Mesenchymal stem cell (in vitro differentiated cells and primary cell): ENCODE measurements around the gene ADTRP.

Source experiments
- DNase-seq: peaks from one replicate; pipeline ENCODE4 v3.0.0-alpha.2; 2013
- H2AFZ ChIP-seq: one replicate; pipeline ENCODE4 v1.6.1; 2013; ENCODE audit warnings: low read depth, mild to moderate bottlenecking, control low read depth, inconsistent platforms, low read length, moderate library complexity
- H2AK5ac ChIP-seq: 2 replicates; pipeline ENCODE4 v1.6.1; 2013; ENCODE audit warnings: low read length, moderate library complexity, mild to moderate bottlenecking, inconsistent platforms; ENCODE audit not compliant: severe bottlenecking
- H2BK120ac ChIP-seq: one replicate; pipeline ENCODE4 v1.6.1; 2013; ENCODE audit warnings: low read depth, mild to moderate bottlenecking, inconsistent platforms, low read length, moderate library complexity
- H2BK12ac ChIP-seq, 2 experiments: one replicate each; pipeline ENCODE4 v1.6.1; 2013; ENCODE audit warnings: inconsistent platforms in 2 of 2, low read length in 2 of 2, mild to moderate bottlenecking in 2 of 2, moderate library complexity in 2 of 2, control low read depth in 1 of 2
- H2BK15ac ChIP-seq: one replicate; pipeline ENCODE4 v1.6.1; 2013; ENCODE audit warnings: mild to moderate bottlenecking, low read depth, inconsistent platforms; ENCODE audit not compliant: poor library complexity, severe bottlenecking
- H2BK5ac ChIP-seq: 2 replicates; pipeline ENCODE4 v1.6.1; 2013; ENCODE audit warnings: low read depth, mild to moderate bottlenecking, low read length, control low read depth, inconsistent platforms; ENCODE audit not compliant: poor library complexity, severe bottlenecking
- H3K14ac ChIP-seq, 2 experiments: one replicate each; pipeline ENCODE4 v1.6.1; 2013; ENCODE audit warnings: inconsistent platforms in 2 of 2, low read length in 2 of 2, control low read depth in 1 of 2, mild to moderate bottlenecking in 1 of 2, moderate library complexity in 1 of 2
- H3K18ac ChIP-seq, 2 experiments: one replicate each; pipeline ENCODE4 v1.6.1; 2013; ENCODE audit warnings: inconsistent platforms in 2 of 2, low read length in 2 of 2, control low read depth in 1 of 2, low read depth in 1 of 2, mild to moderate bottlenecking in 1 of 2
- H3K23ac ChIP-seq, 2 experiments: one replicate each; pipeline ENCODE4 v1.6.1; 2013; ENCODE audit warnings: inconsistent platforms in 2 of 2, low read length in 2 of 2, mild to moderate bottlenecking in 2 of 2, moderate library complexity in 2 of 2, control low read depth in 1 of 2
- H3K27ac ChIP-seq: 2 replicates; pipeline ENCODE4 v1.5.1; 2013; ENCODE audit warnings: mild to moderate bottlenecking, moderate library complexity, low read length, control low read depth, inconsistent platforms; ENCODE audit not compliant: poor library complexity, severe bottlenecking
- H3K27me3 ChIP-seq, 2 experiments: 2 replicates each; pipeline versions ENCODE4 v1.6.1 to v1.7.0; 2013; ENCODE audit warnings: low read length in 2 of 2, mild to moderate bottlenecking in 2 of 2, moderate library complexity in 2 of 2, control low read depth in 1 of 2, inconsistent platforms in 1 of 2; ENCODE audit not compliant: control insufficient read depth in 1 of 2, insufficient read depth in 1 of 2
- H3K36me3 ChIP-seq, 2 experiments: 2 replicates each; pipeline versions ENCODE4 v1.6.1 to v1.7.0; 2013; ENCODE audit warnings: low read length in 2 of 2, control low read depth in 1 of 2, inconsistent platforms in 1 of 2, low read depth in 1 of 2, mild to moderate bottlenecking in 1 of 2; ENCODE audit not compliant: insufficient read depth in 2 of 2, control insufficient read depth in 1 of 2
- H3K4ac ChIP-seq, 2 experiments: one replicate each; pipeline ENCODE4 v1.6.1; 2013; ENCODE audit warnings: inconsistent platforms in 2 of 2, low read length in 2 of 2, mild to moderate bottlenecking in 2 of 2, moderate library complexity in 2 of 2, control low read depth in 1 of 2, low read depth in 1 of 2
- H3K4me1 ChIP-seq: 2 replicates; pipeline ENCODE4 v1.6.1; 2013; ENCODE audit warnings: low read depth, low read length, control low read depth; ENCODE audit not compliant: control insufficient read depth, insufficient read depth
- H3K4me2 ChIP-seq: 2 replicates; pipeline ENCODE4 v1.6.1; 2013; ENCODE audit warnings: low read length, mild to moderate bottlenecking, inconsistent platforms; ENCODE audit not compliant: poor library complexity, severe bottlenecking
- H3K4me3 ChIP-seq, 2 experiments: 2 replicates each; pipeline versions ENCODE4 v1.5.1 to v1.7.0; 2013; ENCODE audit warnings: low read length in 2 of 2, mild to moderate bottlenecking in 2 of 2, control low read depth in 1 of 2, low read depth in 1 of 2; ENCODE audit not compliant: insufficient read depth in 1 of 2
- H3K79me1 ChIP-seq: replicated peaks from 2 replicates; pipeline ENCODE4 v1.6.1; 2013; ENCODE audit warnings: mild to moderate bottlenecking, control low read depth, low read length, inconsistent platforms; ENCODE audit not compliant: poor library complexity, severe bottlenecking
- H3K9ac ChIP-seq: 2 replicates; pipeline ENCODE4 v1.7.0; 2013; ENCODE audit warnings: mild to moderate bottlenecking, low read length, moderate library complexity
- H3K9me3 ChIP-seq: 2 replicates; pipeline ENCODE4 v1.7.0; 2013; ENCODE audit warnings: mild to moderate bottlenecking, low read length; ENCODE audit not compliant: control insufficient read depth
- H4K8ac ChIP-seq: one replicate; pipeline ENCODE4 v1.6.1; 2013; ENCODE audit warnings: inconsistent platforms, mild to moderate bottlenecking, low read length, moderate library complexity
- H4K91ac ChIP-seq: one replicate; pipeline ENCODE4 v1.6.1; 2013; ENCODE audit warnings: mild to moderate bottlenecking, low read length, inconsistent platforms
- WGBS: methylation state at CpG from one replicate; pipeline ENCODE4 v1.1.7; 2013; ENCODE audit warnings: mixed read lengths; 5-methylcytosine and 5-hydroxymethylcytosine counted together

ADTRP gene

DNA sequence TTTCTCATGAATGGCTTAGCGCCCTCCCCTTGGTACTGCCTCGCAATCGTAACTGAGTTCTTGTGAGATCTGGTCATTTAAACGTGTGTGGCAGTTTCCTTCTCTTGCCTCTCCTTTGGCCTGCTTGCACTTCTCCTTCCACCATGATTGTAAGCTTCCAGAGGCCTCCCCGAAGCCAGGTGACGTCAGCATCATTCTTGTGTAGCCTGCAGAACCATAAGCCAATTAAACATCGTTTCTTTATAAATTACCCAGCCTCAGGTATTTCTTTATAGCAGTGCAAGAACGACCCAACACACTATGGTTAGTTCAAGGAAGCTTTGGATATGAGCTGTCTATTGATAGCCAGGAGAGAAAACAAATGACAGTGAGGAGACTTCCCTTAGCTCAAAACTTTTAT, 29.5 kb upstream of the ADTRP start:
- H2AK5ac ChIP-seq = no peak overlapping the region
- no peak overlapping the region for H3K9ac ChIP-seq
- no peaks in the 10 kb centered on the region for H3K9me3 ChIP-seq
- no peak overlapping the region for H3K4ac ChIP-seq
- no peak overlapping the region for H3K23ac ChIP-seq
- no peak overlapping the region for H2AFZ ChIP-seq
- no peaks in the 10 kb centered on the region for H3K79me1 ChIP-seq
- H2BK5ac ChIP-seq = no peak overlapping the region
- peaks cover 5% of the 10 kb centered on the region for H3K4me1 ChIP-seq
- no peak overlapping the region for H2BK120ac ChIP-seq
- DNase-seq = no peak
- H2BK15ac ChIP-seq = no peak overlapping the region
- H3K4me3 ChIP-seq = no peak overlapping the region
- no peaks in the 10 kb centered on the region for H3K36me3 ChIP-seq
- H3K27me3 ChIP-seq = no peaks in the 10 kb centered on the region
- H4K8ac ChIP-seq = peak overlapping the region; percentile 19
- no peak overlapping the region for H3K4me2 ChIP-seq
- 94% methylated on average over 6 of the region's 8 CpGs for WGBS
- no peak overlapping the region for H3K27ac ChIP-seq
- H3K18ac ChIP-seq = no peak overlapping the region
- H2BK12ac ChIP-seq = no peak overlapping the region
- no peak overlapping the region for H3K14ac ChIP-seq
- H4K91ac ChIP-seq = no peak overlapping the region

DNA sequence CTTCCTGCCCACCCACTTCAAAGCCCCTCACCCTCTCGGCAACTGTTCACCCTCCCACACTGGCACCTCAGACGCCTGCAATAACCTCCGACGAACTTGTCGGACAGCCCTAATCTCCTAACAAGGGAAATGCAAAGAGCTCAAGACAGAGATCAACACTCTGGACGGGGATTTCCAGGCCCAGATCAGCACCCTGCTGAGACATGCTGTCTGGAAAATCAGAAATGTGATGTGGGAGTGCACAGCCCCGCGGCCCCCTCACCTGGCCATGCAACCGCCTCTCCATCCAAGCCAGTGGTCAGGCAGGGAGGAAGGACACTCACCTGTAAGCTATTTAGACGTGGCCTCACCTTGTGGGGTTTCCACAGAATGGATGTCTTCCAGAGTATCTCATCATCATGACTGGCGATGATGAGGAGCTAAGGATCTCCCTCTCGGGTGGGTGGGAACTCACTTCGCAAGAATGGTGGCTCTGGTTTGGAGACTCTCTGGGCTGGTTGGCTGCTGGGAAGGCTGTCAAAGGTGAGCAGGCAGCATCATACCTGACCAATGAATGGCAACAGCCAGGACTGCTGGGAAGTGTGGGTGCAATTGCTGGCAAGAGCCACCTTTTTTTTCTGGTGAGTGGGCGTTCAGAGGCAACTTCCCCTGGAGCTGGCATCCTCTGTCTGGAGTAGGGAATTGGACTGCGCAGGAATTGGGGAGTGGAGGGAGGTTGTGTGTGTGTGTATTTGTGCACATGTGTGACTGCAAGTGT, 28.1 kb upstream of the ADTRP start:
- WGBS = 76% methylated on average over 15 of the region's 15 CpGs
- Histone ChIP-seq H3K27me3 (no peaks in the 10 kb centered on the region), H2AFZ (no peak overlapping the region), H3K9me3 (no peaks in the 10 kb centered on the region), H2BK15ac (no peak overlapping the region), H3K4me1 (peaks cover 5% of the 10 kb centered on the region), H3K4ac (no peak overlapping the region), H3K18ac (peak overlapping the region in 1 of 2 experiments; percentile 34), H3K4me3 (no peak overlapping the region), H3K4me2 (no peak overlapping the region), H3K36me3 (no peaks in the 10 kb centered on the region), H3K9ac (no peak overlapping the region), H3K27ac (no peak overlapping the region), H2BK12ac (peak overlapping the region in 1 of 2 experiments; percentile 45), H2BK120ac (no peak overlapping the region), H4K91ac (no peak overlapping the region), H3K79me1 (no peaks in the 10 kb centered on the region), H2AK5ac (peak overlapping the region; percentile 31), H4K8ac (no peak overlapping the region), H3K23ac (no peak overlapping the region), H2BK5ac (no peak overlapping the region), H3K14ac (peak overlapping the region in 1 of 2 experiments; percentile 2)
- DNase-seq = no peak

- Histone ChIP-seq H4K91ac (no peak overlapping the region), H3K4me1 (peaks cover 5% of the 10 kb centered on the region), H3K9me3 (no peaks in the 10 kb centered on the region), H2BK15ac (no peak overlapping the region), H3K23ac (no peak overlapping the region), H2BK12ac (no peak overlapping the region), H3K9ac (no peak overlapping the region), H2BK120ac (no peak overlapping the region), H2BK5ac (no peak overlapping the region), H4K8ac (no peak overlapping the region), H3K4ac (no peak overlapping the region), H3K27ac (no peak overlapping the region), H3K14ac (no peak overlapping the region), H3K18ac (no peak overlapping the region), H3K36me3 (no peaks in the 10 kb centered on the region), H3K4me2 (no peak overlapping the region), H3K79me1 (no peaks in the 10 kb centered on the region), H3K4me3 (no peak overlapping the region), H2AK5ac (no peak overlapping the region), H2AFZ (no peak overlapping the region), H3K27me3 (no peaks in the 10 kb centered on the region)
- no peak for DNase-seq
- WGBS = 86% methylated on average over 10 of the region's 13 CpGs
Measured at GRCh38 chr6:11805259-11806053, 26.9 kb upstream of the ADTRP start.

DNA sequence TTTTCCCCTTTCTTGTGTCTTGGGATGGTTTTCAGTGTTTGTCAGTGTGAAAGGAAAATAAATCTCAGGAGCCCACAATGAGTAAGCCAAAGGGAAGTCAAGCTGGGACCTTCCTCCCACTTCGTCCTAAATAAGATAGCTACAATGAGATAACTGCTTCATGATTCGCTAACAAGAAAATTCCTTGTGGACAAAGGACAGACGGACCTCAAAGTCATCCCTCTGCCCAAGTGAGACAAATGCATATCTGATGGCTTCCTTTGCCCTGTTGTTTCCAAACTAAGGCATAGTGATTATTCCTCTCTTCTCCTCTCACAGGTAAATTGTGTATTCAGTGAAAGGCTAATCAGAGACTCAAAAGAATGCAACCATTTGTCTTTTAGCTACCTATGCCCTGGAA, 26.1 kb upstream of the ADTRP start:
- no peak overlapping the region for H4K91ac ChIP-seq
- no peak overlapping the region for H2AFZ ChIP-seq
- no peak overlapping the region for H2BK12ac ChIP-seq
- H3K27me3 ChIP-seq = no peaks in the 10 kb centered on the region
- H3K4me3 ChIP-seq = no peak overlapping the region
- H2AK5ac ChIP-seq = no peak overlapping the region
- WGBS = 48% methylated on average over 3 of the region's 3 CpGs
- H4K8ac ChIP-seq = no peak overlapping the region
- no peak overlapping the region for H3K9ac ChIP-seq
- no peak overlapping the region for H3K4ac ChIP-seq
- H3K79me1 ChIP-seq = no peaks in the 10 kb centered on the region
- H3K36me3 ChIP-seq = no peaks in the 10 kb centered on the region
- H3K23ac ChIP-seq = no peak overlapping the region
- no peak overlapping the region for H2BK5ac ChIP-seq
- H3K18ac ChIP-seq = no peak overlapping the region
- no peak overlapping the region for H2BK15ac ChIP-seq
- no peak overlapping the region for H2BK120ac ChIP-seq
- no peak for DNase-seq
- H3K14ac ChIP-seq = peak overlapping the region in 1 of 2 experiments; percentile 39
- H3K27ac ChIP-seq = no peak overlapping the region
- peaks cover 2% of the 10 kb centered on the region for H3K4me1 ChIP-seq
- no peak overlapping the region for H3K4me2 ChIP-seq
- no peaks in the 10 kb centered on the region for H3K9me3 ChIP-seq
